Measurements from ENCODE around the gene CSTF2T. TPM values are rescaled to one million over a fixed set of nuclear protein-coding genes. Genes with fewer than 3 reads are reported as not detected.
A peak's percentile ranks its signal among the peaks of the same experiment; 100 is the strongest.
"Not testable (repeated sequence)": the region's sequence is repeated elsewhere in the genome, so short reads cannot be mapped to it uniquely, and the experiment has no call there.

CSTF2T gene
- total and polyA plus RNA-seq, 7 donors = 7.4 to 34.5 (median 21.0) TPM

DNA sequence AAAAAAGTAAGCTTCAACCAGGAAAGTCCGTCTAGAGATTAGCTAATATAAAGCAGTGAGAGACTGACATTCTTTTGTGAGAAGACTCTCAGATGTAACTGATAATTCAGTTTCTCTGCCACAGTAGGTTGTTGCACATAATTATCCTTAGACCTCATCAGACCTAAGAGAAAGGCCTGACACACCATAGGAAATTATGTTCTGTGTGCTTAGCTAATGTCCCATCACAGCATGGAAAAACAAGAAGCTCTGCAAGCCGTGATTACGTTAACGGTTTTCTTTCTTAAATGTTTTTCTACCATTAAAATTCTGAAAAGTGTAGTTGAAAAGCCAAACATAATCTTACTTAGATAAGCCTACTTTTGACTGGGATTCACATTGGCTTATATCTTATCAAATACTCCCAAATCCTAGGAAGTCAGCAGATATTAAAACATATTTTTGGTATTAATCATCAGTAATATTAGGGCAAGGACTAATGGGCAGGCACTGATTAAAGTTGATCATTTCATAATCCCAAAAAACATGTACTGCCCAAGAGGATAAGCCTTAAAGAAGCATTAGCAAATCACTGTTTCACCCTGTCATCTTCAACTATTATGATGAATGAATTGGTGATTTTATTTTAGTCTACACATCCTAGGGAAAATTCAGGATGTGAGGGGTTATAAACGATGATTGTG, 5.2 kb downstream of the CSTF2T start:
- intact Hi-C loops (cut with DNase I) = loop anchor here in 1 of 2 donors (10.0 kb wide), 1 partner anchor 521 kb away; no protein-coding TSS in a partner anchor
- no peak for DNase-seq
- 65 to 83% (median 68%) methylated on average over 5 of the region's 5 CpGs for WGBS, 3 donors
- Histone ChIP-seq H3K4me3 (no peak overlapping the region), H3K9me3 (no peaks in the 10 kb centered on the region), H3K27ac (peak overlapping the region; percentile 59), H3K36me3 (ENCODE audit: insufficient read depth in 1 of 2, low read depth in 1 of 2) (no peaks in the 10 kb centered on the region), H3K27me3 (ENCODE audit: insufficient read depth in 3 of 3, low read length in 2 of 3) (no peaks in the 10 kb centered on the region), H3K4me1 (peaks cover 48% of the 10 kb centered on the region)
- ATAC-seq = no peak
- no peak for TF ChIP-seq CTCF (IDR thresholded peaks at IDR 0.05)

DNA sequence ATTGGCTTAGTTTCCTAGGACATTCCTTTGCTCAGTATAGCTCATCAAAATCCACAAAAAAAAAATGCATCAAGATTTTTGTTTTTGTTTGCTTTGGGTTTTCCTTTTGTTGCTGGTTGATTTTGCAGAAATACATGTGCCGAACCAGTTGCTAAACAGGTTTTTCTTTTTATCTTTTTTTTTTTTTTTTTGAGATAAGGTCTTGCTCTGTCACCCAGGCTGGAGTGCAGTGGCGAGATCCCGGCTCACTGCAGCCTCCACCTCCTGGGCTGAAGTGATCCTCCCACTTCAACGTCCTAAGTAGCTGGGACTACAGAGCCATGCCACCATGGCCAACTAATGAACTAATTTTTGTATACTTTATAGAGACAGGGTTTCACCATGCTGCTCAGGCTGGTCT, 8.3 kb downstream of the CSTF2T start:
- intact Hi-C loops (cut with DNase I) = loop anchor here in 1 of 2 donors (10.0 kb wide), 1 partner anchor 524 kb away; no protein-coding TSS in a partner anchor
- ATAC-seq = peak in 2 of 4 donors; percentile 11 to 21
- no peak overlapping the region for H3K4me3 ChIP-seq
- no peaks in the 10 kb centered on the region for H3K9me3 ChIP-seq
- no peaks in the 10 kb centered on the region for H3K27me3 ChIP-seq (ENCODE audit: insufficient read depth in 3 of 3, low read length in 2 of 3)
- H3K36me3 ChIP-seq (ENCODE audit: insufficient read depth in 1 of 2, low read depth in 1 of 2) = no peaks in the 10 kb centered on the region
- peaks cover 22% of the 10 kb centered on the region for H3K4me1 ChIP-seq
- H3K27ac ChIP-seq = peak overlapping the region; percentile 31
- WGBS, 3 donors = 79 to 84% (median 80%) methylated on average over 4 of the region's 4 CpGs
- TF ChIP-seq CTCF (IDR thresholded peaks at IDR 0.05) = no peak
- no peak for DNase-seq

DNA sequence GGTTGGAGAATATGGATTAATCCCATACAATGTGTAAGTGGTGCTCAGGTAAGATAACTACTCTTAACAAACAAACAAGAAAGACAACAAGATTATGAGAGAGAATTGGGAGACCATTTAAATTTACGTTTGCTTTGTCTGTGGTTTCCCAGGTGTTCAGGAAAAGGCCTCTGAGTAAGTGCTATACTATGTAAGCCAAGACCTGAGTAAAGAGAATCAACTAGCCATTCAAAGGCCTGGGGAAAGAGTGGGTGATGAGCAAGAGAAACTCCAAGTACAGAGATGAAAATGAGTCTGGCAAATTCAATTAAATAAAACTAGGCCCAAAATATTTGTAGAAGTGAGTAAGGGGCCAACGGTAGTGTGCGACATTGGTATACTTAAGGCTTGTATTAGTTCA, 9.9 kb downstream of the CSTF2T start:
- WGBS, 3 donors = 95 to 97% (median 96%) methylated on average over 3 of the region's 3 CpGs
- Histone ChIP-seq H3K27ac (no peak overlapping the region), H3K4me1 (peaks cover 8% of the 10 kb centered on the region), H3K4me3 (no peak overlapping the region), H3K9me3 (no peaks in the 10 kb centered on the region), H3K36me3 (ENCODE audit: insufficient read depth in 1 of 2, low read depth in 1 of 2) (no peaks in the 10 kb centered on the region), H3K27me3 (ENCODE audit: insufficient read depth in 3 of 3, low read length in 2 of 3) (no peaks in the 10 kb centered on the region)
- ATAC-seq (no peak), DNase-seq (no peak)
- intact Hi-C loops (cut with DNase I) = no loop called here
- no peak for TF ChIP-seq CTCF (IDR thresholded peaks at IDR 0.05)

DNA sequence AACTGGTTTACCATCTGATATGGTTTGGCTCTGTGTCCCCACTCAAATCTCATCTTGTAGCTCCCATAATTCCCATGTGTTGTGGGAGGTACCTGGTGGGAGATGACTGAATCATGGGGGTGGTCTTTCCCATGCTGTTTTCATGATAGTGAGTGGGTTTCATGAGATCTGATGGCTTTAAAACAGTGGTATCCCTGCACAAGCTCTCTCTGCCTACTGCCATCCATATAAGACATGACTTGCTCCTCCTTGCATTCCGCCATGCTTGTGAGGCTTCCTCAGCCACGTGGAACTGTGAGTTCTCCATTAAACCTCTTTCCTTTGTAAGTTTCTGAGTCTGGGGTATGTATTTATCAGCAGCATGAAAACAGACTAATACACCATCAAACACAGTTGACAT, 10.6 kb downstream of the CSTF2T start:
- intact Hi-C loops (cut with DNase I); DNase-seq; H3K27ac ChIP-seq; H3K9me3 ChIP-seq; H3K36me3 ChIP-seq (ENCODE audit: insufficient read depth in 1 of 2, low read depth in 1 of 2); H3K4me1 ChIP-seq; H3K4me3 ChIP-seq; ATAC-seq; H3K27me3 ChIP-seq (ENCODE audit: insufficient read depth in 3 of 3, low read length in 2 of 3): not testable (repeated sequence)
- 90 to 95% (median 91%) methylated on average over 2 of the region's 2 CpGs for WGBS, 3 donors

GRCh38 chr10:51687296-51687695, 12.1 kb downstream of the CSTF2T start:
- TF ChIP-seq CTCF (IDR thresholded peaks at IDR 0.05) = no peak
- no peak overlapping the region for H3K4me3 ChIP-seq
- WGBS, 3 donors = 57 to 72% (median 61%) methylated on average over 1 of the region's 1 CpG
- no peak overlapping the region for H3K27ac ChIP-seq
- no peaks in the 10 kb centered on the region for H3K9me3 ChIP-seq
- ATAC-seq (no peak), DNase-seq (no peak)
- H3K27me3 ChIP-seq (ENCODE audit: insufficient read depth in 3 of 3, low read length in 2 of 3) = no peaks in the 10 kb centered on the region
- H3K36me3 ChIP-seq (ENCODE audit: insufficient read depth in 1 of 2, low read depth in 1 of 2) = no peaks in the 10 kb centered on the region
- no peaks in the 10 kb centered on the region for H3K4me1 ChIP-seq
- intact Hi-C loops (cut with DNase I) = no loop called here

Data from psoas muscle (tissue), 8 donors.